GM06990 (cell line): Measurements from ENCODE around the gene WNT2B.

Experiments used
- DNase-seq: peaks from one replicate; pipeline ENCODE4 v3.0.0-alpha.2; 2011; ENCODE audit not compliant: insufficient read length; ENCODE audit errors: extremely low read depth
- H3K27me3 ChIP-seq: replicated peaks from 2 replicates; pipeline ENCODE4 v1.6.0; 2011; ENCODE audit warnings: low read length; ENCODE audit not compliant: control insufficient read depth, insufficient read depth
- H3K36me3 ChIP-seq: 2 replicates; pipeline ENCODE4 v1.5.1; 2011; ENCODE audit warnings: low read length; ENCODE audit not compliant: control insufficient read depth, insufficient read depth
- H3K4me3 ChIP-seq: replicated peaks from 2 replicates; pipeline ENCODE4 v1.5.1; 2011; ENCODE audit warnings: low read depth, mild to moderate bottlenecking, control low read depth, low read length
- TF ChIP-seq, protein P1 (sequence below): IDR thresholded peaks from 2 replicates; pipeline ENCODE4 v1.5.1; 2011; ENCODE audit warnings: low read length, control low read depth, mild to moderate bottlenecking, inconsistent platforms; ENCODE audit not compliant: insufficient read depth, poor library complexity, severe bottlenecking

The WNT2B gene

GRCh38 chr1:112540226-112540794, 31.5 kb downstream of the WNT2B start:
- TF ChIP-seq, protein P1, sequence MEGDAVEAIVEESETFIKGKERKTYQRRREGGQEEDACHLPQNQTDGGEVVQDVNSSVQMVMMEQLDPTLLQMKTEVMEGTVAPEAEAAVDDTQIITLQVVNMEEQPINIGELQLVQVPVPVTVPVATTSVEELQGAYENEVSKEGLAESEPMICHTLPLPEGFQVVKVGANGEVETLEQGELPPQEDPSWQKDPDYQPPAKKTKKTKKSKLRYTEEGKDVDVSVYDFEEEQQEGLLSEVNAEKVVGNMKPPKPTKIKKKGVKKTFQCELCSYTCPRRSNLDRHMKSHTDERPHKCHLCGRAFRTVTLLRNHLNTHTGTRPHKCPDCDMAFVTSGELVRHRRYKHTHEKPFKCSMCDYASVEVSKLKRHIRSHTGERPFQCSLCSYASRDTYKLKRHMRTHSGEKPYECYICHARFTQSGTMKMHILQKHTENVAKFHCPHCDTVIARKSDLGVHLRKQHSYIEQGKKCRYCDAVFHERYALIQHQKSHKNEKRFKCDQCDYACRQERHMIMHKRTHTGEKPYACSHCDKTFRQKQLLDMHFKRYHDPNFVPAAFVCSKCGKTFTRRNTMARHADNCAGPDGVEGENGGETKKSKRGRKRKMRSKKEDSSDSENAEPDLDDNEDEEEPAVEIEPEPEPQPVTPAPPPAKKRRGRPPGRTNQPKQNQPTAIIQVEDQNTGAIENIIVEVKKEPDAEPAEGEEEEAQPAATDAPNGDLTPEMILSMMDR: no peak
- no peak for DNase-seq
- Histone ChIP-seq H3K27me3 (no peaks in the 10 kb centered on the region), H3K36me3 (no peaks in the 10 kb centered on the region), H3K4me3 (no peak overlapping the region)

GRCh38 chr1:112541299-112541698, 32.5 kb downstream of the WNT2B start:
- TF ChIP-seq, protein P1: no peak
- no peaks in the 10 kb centered on the region for H3K36me3 ChIP-seq
- H3K4me3 ChIP-seq: no peak overlapping the region
- no peak for DNase-seq
- no peaks in the 10 kb centered on the region for H3K27me3 ChIP-seq

GRCh38 chr1:112542206-112542973, 33.6 kb downstream of the WNT2B start:
- no peak overlapping the region for H3K4me3 ChIP-seq
- TF ChIP-seq, protein P1: no peak
- no peak for DNase-seq

GRCh38 chr1:112544011-112544688, 35.4 kb downstream of the WNT2B start:
- Histone ChIP-seq H3K36me3 (no peaks in the 10 kb centered on the region), H3K27me3 (no peaks in the 10 kb centered on the region), H3K4me3 (no peak overlapping the region)
- TF ChIP-seq, protein P1: no peak
- DNase-seq: no peak

More at GRCh38 chr1:112542206-112542973, 33.6 kb downstream of the WNT2B start:
- H3K36me3 ChIP-seq: no peaks in the 10 kb centered on the region
- H3K27me3 ChIP-seq: no peaks in the 10 kb centered on the region

- Histone ChIP-seq H3K4me3 (no peak overlapping the region), H3K27me3 (no peaks in the 10 kb centered on the region), H3K36me3 (no peaks in the 10 kb centered on the region)
- no peak for DNase-seq
- TF ChIP-seq, protein P1: no peak
These were observed 36.0 kb downstream of the WNT2B start for GRCh38 chr1:112544751-112545150.
